GM21717 (cell line): Measurements from ENCODE around the gene CPA4.

Experiments
- ATAC-seq: cut with Tn5 transposase; IDR thresholded peaks from one replicate; pipeline ENCODE4 v1.9.1; 2021; ENCODE audit warnings: mild to moderate bottlenecking, moderate library complexity; ENCODE audit not compliant: unreplicated experiment

Gene CPA4

DNA sequence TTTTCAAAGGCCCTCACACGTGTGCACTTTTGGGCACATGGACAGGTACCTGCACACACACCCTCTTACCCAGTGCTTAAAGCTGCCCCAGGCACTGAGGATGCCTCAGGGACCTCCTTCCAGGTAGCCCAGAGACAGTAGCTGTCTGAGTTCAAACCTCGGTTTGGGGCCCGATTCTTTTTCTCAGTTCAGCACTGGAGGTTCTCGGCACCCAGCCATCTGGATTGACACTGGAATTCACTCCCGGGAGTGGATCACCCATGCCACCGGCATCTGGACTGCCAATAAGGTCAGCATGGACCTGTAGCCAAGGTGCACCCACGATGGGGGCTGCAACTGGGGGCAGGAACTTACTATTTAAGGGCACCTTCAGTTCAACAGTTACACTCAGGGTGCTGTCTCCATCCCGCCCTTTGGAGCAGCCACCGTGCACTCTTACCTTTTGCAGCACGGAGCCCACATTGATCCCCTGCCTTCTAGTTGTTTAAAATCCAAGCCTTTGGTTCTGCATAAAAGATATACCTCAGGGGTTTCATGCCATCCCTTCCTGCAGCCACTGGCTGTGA, 69.4 kb downstream of the CPA4 start:
- ATAC-seq: no peak

- ATAC-seq: peak; percentile 56
These were observed 70.3 kb downstream of the CPA4 start for GRCh38 chr7:130363026-130363847.

- no peak for ATAC-seq
These were observed 71.5 kb downstream of the CPA4 start for GRCh38 chr7:130364451-130364850.

- ATAC-seq: no peak
These were observed 72.1 kb downstream of the CPA4 start for GRCh38 chr7:130365088-130365487.

- ATAC-seq: no peak
These were observed 72.8 kb downstream of the CPA4 start for GRCh38 chr7:130365511-130366441.

DNA sequence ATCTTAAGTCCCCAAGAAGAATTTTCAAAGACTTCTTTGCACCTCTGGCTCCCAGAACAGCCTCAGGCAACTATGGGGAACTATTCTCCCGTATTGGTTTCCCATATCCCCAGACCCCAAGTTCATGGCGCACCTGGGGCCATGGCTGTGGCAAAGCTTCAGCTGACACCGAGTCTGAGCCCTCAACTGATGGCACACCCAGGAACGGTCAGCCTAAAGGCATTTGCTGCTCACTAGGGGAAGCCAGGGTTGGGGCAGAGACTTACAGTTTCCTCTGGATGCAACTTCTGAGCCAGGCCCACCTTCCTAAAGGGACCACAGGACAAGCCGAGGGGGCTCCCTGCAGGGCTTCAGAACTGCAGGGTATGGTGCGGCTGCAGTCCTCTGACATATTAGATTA, 73.6 kb downstream of the CPA4 start:
- no peak for ATAC-seq

- ATAC-seq: no peak
These were observed 74.3 kb downstream of the CPA4 start for GRCh38 chr7:130367088-130367755.

DNA sequence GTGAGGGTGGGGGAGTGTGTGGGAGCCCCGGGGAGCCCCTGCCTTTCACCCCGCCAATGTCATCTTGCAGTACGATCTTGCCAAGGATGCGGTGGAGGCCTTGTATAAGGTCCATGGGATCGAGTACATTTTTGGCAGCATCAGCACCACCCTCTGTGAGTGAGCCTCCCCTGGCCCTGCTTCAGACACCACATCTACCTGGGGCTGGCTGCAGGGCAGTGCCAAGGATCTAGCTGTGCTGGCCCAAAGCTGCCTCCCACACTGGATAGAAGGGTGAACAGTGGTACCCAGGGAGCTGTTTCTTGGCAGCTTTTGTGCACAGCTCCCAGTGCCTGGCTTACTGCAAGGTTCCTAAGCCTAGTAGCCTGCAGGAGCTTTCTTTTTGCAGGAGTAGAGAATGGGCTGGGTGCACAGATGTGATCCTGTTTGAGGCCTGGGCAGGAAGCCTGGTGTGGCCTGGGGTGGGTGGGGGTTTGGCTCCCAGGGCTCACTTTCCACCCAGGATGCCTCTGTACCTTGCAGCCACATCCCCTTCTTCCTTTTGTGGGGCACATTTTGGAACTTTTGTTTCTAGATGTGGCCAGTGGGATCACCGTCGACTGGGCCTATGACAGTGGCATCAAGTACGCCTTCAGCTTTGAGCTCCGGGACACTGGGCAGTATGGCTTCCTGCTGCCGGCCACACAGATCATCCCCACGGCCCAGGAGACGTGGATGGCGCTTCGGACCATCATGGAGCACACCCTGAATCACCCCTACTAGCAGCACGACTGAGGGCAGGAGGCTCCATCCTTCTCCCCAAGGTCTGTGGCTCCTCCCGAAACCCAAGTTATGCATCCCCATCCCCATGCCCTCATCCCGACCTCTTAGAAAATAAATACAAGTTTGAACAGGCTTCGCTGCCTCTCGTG, 75.1 kb downstream of the CPA4 start:
- ATAC-seq: no peak

DNA sequence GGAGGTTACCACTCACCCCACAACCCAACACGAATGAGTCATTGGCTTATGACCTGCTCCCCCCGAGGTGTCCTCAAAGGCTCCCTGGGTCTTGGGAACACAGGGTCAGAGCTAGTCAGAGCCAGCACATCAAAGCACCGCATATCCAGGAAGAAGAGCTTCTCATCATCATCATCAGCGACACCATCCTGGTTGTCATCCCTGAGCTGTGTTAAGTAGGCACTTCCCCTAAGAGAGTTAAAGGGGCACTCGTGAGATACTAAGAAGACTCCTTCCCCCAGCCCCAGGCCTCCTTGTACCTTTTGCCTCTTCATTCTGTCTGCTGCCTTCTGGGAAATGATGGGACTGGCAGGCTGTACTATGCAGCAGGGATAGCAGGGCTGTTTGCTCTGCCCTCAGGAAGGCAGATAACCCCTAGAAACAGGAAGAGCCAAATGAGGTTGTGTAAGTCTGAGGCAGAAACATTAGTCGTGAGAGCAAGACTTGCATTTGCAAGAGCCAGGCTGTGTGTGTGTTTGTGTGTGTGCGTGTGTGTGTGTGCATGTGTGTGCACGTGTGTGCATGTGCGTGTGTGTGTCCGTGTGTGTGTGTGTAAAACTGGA, 76.2 kb downstream of the CPA4 start:
- no peak for ATAC-seq

DNA sequence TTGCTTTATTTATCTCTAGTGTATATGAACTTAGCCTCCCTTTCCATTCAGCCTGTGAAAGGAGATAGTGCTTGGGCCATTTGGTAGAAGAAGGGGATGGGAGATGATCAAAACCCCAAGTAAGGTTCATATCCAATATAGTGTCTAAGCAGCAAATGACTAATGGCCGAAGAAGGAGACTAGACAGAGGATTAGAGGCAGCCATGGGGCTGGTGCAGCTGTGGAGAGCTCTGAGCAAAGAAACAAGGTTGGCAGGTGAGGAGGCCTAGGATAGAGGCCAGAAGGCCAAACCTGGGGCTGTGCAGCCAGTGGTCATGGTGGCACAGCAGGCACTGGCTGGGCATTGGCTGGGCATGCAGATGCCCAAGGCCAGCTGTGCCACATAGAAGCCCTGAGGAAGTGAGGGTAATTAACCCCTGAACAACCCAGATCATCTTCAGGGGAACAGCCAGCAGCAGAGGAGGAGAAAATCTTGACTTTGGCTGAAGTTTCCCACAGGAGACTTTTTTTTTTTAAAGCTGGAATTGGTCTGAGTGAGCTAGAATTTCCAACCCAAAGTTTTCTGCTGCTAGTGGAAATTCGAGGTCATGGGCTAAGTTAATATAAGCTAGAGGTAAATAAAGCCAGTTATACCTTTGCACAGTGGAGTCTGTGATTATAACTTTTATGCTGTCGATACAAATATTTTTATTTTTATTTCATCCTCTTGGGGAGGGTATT, 77.0 kb downstream of the CPA4 start:
- no peak for ATAC-seq

DNA sequence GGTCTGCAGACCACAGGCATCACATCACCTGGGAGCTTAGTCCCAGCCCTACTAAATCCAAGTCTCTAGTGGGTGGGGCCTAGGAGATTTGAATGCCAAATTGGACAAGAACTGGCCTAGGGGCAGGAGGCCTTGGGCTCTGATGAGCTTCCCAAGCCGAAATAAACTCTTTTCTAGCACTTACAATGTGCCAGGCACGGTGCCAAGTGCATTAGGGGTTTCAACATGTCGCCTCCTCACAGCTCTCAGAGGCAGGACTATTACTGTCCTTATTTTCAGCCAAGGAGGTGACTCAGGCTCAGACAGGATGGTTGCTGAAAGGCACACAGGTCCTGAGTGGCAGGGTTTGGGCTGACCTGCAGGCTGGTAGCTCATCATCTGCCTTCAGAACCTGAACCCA, 78.1 kb downstream of the CPA4 start:
- no peak for ATAC-seq

- no peak for ATAC-seq
These were observed 79.6 kb downstream of the CPA4 start for GRCh38 chr7:130372402-130373165.
